Activated CD8-positive, alpha-beta T cell treated with anti-CD3 and anti-CD28 coated beads, Interleukin-2, amount 10 ng/mL, durations not matched to agents 7 days and 5 days (primary cell): ENCODE results near the gene CD79A. TPM values are rescaled to one million over a fixed set of nuclear protein-coding genes. Genes with fewer than 3 reads are reported as not detected.

Experiments used
- ATAC-seq: fragments of 150-1000 bp; cut with Tn5 transposase; one replicate; pipeline ENCODE4 v1.10.0; 2021; ENCODE audit warnings: moderate library complexity
- CTCF ChIA-PET: fragments of 350-600 bp; sonication (Branson Sonifier 250); formaldehyde crosslinking; loops from one replicate; lab custom pipeline; 2021; ENCODE audit warnings: antibody characterized with exemption; lab: Charles Lee
- POLR2A ChIA-PET: fragments of 350-600 bp; sonication (Branson Sonifier 250); formaldehyde crosslinking; loops from one replicate; lab custom pipeline; 2021; ENCODE audit warnings: antibody characterized with exemption; lab: Charles Lee
- DNase-seq: peaks from one replicate; pipeline ENCODE4 v3.0.0-alpha.2; 2020
- H3K27ac Mint-ChIP-seq: one replicate; pipeline ENCODE4 v1.8.0; 2021; ENCODE audit warnings: mild to moderate bottlenecking, mixed read lengths
- H3K27me3 Mint-ChIP-seq: one replicate; pipeline ENCODE4 v1.8.0; 2021; ENCODE audit warnings: low read depth, mixed read lengths
- H3K36me3 Mint-ChIP-seq: one replicate; pipeline ENCODE4 v1.8.0; 2021; ENCODE audit warnings: low read depth, mixed read lengths
- H3K4me1 Mint-ChIP-seq: one replicate; pipeline ENCODE4 v1.8.0; 2021; ENCODE audit warnings: low read depth, mixed read lengths
- H3K4me3 Mint-ChIP-seq: one replicate; pipeline ENCODE4 v1.8.0; 2021; ENCODE audit warnings: mild to moderate bottlenecking, mixed read lengths
- H3K9me3 Mint-ChIP-seq: one replicate; pipeline ENCODE4 v1.8.0; 2022; ENCODE audit warnings: mixed read lengths; ENCODE audit not compliant: insufficient read depth
- total RNA-seq, 2 experiments: library from RNA; stranded (reverse); gene quantifications; one replicate each; pipeline ENCODE4 v1.2.3, GENCODE V29; 2021

CD79A gene
- total RNA-seq, 2 experiments from 2014 or later: 17.4 to 21.5 TPM

GRCh38 chr19:41896581-41896942 is 19.5 kb downstream of the CD79A start:
- Mint-ChIP-seq H3K4me3 (no peak overlapping the region), H3K36me3 (peaks cover 60% of the 10 kb centered on the region)
- POLR2A ChIA-PET: interaction anchor here (1.0 to 1.5 kb wide), 2 partner anchors 11 to 15 kb away, joined by 3 to 5 read pairs; no protein-coding TSS in a partner anchor

DNA sequence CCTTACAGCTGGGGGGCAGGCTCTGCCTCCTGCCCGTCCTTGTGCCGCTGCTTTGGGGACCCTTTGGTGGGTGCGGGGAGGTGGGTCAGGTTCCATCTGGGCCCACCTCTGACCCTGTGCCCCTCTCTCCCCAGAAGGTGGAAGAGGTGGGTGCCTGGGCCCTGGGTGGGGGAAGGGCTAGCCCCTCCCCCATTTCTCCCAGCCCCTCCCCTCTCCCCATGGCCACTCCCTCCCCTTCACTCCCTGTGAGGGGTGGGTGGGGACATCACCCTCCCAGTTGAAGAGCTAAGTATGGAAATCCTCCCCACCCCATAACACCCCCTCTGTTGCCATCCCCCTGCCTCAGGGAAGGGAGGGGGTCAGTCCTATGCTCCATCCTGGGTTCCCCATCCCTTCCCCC is 20.1 kb downstream of the CD79A start:
- no peak overlapping the region for H3K27ac Mint-ChIP-seq
- ChIA-PET POLR2A (no interaction called here), CTCF (interaction anchor here (2.0 kb wide), 1 partner anchor 38 kb away, joined by 4 read pairs; the partner anchor contains the start of gene RPS19)
- peaks cover 53% of the 10 kb centered on the region for H3K4me1 Mint-ChIP-seq
- no peak overlapping the region for H3K4me3 Mint-ChIP-seq
- H3K9me3 Mint-ChIP-seq: no peaks in the 10 kb centered on the region
- peaks cover 62% of the 10 kb centered on the region for H3K36me3 Mint-ChIP-seq
- ATAC-seq (no peak), DNase-seq (no peak)
- no peaks in the 10 kb centered on the region for H3K27me3 Mint-ChIP-seq

More at GRCh38 chr19:41896581-41896942, 19.5 kb downstream of the CD79A start:
- H3K27ac Mint-ChIP-seq: peak overlapping the region; percentile 47
- CTCF ChIA-PET: interaction anchor here (0.7 to 2.0 kb wide), 4 partner anchors 11 to 37 kb away, joined by 3 to 11 read pairs (median 4); partner anchors contain the start of gene RPS19
- peaks cover 53% of the 10 kb centered on the region for H3K4me1 Mint-ChIP-seq
- ATAC-seq (no peak), DNase-seq (no peak)
- no peaks in the 10 kb centered on the region for H3K9me3 Mint-ChIP-seq
- H3K27me3 Mint-ChIP-seq: no peaks in the 10 kb centered on the region

GRCh38 chr19:41897820-41898219 is 20.7 kb downstream of the CD79A start:
- ChIA-PET CTCF (no interaction called here), POLR2A (interaction anchor here (1.1 kb wide), 1 partner anchor 12 kb away, joined by 8 read pairs; no protein-coding TSS in a partner anchor)
- Mint-ChIP-seq H3K36me3 (peaks cover 64% of the 10 kb centered on the region), H3K27ac (peak overlapping the region; percentile 63), H3K4me1 (peaks cover 50% of the 10 kb centered on the region), H3K9me3 (no peaks in the 10 kb centered on the region), H3K4me3 (no peak overlapping the region), H3K27me3 (no peaks in the 10 kb centered on the region)
- no peak for DNase-seq
- no peak for ATAC-seq

DNA sequence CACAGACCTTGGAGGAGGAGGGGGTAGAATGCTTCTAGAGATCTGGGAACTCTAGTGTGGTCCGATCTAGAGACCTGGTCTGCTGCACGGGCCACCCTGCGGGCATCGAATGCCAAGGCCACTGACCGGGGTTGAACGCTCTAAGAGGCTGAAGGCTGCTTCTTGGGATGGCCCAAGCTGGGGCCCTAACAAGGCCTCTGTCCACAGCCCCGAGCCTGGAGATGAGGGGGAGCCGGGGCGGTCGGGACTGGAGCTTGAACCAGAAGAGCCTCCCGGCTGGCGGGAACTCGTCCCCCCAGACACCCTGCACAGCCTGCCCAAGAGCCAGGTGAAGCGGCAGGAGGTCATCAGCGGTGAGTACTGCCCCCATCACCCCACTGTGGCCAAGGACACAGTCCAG is 21.2 kb downstream of the CD79A start:
- peaks cover 46% of the 10 kb centered on the region for H3K4me1 Mint-ChIP-seq

GRCh38 chr19:41901707-41902360 is 24.8 kb downstream of the CD79A start:
- Mint-ChIP-seq H3K27me3 (no peaks in the 10 kb centered on the region), H3K4me3 (no peak overlapping the region), H3K36me3 (peaks cover 74% of the 10 kb centered on the region), H3K27ac (peak overlapping the region; percentile 74), H3K9me3 (no peaks in the 10 kb centered on the region), H3K4me1 (peaks cover 41% of the 10 kb centered on the region)
- no peak for ATAC-seq
- CTCF ChIA-PET: interaction anchor here (1.1 to 2.8 kb wide), 3 partner anchors 14 to 29 kb away, joined by 3 to 8 read pairs (median 6); no protein-coding TSS in a partner anchor
- no peak for DNase-seq
- POLR2A ChIA-PET: interaction anchor here (0.8 to 2.8 kb wide), 8 partner anchors 10 to 33 kb away, joined by 3 to 20 read pairs (median 4); no protein-coding TSS in a partner anchor

More for the DNA sequence above, 21.2 kb downstream of the CD79A start:
- H3K27ac Mint-ChIP-seq: peak overlapping the region; percentile 6
- no peak overlapping the region for H3K4me3 Mint-ChIP-seq
- ATAC-seq (no peak), DNase-seq (no peak)
- CTCF ChIA-PET: no interaction called here
- POLR2A ChIA-PET: interaction anchor here (1.1 kb wide), 1 partner anchor 11 kb away, joined by 8 read pairs; no protein-coding TSS in a partner anchor
- no peaks in the 10 kb centered on the region for H3K9me3 Mint-ChIP-seq
- no peaks in the 10 kb centered on the region for H3K27me3 Mint-ChIP-seq
- peaks cover 64% of the 10 kb centered on the region for H3K36me3 Mint-ChIP-seq

DNA sequence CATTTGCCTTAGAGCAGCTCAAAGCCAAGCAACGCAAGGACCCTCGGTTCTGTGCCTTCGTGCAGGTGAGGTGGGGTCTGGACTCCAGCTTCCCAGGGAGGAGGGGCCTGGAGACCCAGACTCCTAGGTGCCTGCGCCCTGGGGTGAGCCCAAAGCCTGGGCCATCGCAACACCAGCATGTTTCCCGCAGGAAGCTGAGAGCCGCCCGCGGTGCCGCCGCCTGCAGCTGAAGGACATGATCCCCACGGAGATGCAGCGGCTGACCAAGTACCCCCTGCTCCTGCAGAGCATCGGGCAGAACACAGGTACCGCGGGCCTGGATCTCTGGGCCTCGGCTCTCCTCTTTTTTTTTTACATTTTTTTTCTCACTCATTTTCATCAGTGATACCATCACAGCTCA is 25.5 kb downstream of the CD79A start:
- H3K4me1 Mint-ChIP-seq: peaks cover 41% of the 10 kb centered on the region
- DNase-seq (no peak), ATAC-seq (no peak)
- no peaks in the 10 kb centered on the region for H3K27me3 Mint-ChIP-seq
- H3K9me3 Mint-ChIP-seq: no peaks in the 10 kb centered on the region
- H3K36me3 Mint-ChIP-seq: peaks cover 77% of the 10 kb centered on the region
- H3K4me3 Mint-ChIP-seq: no peak overlapping the region
- no peak overlapping the region for H3K27ac Mint-ChIP-seq
- CTCF ChIA-PET: interaction anchor here (1.1 to 2.8 kb wide), 3 partner anchors 16 to 35 kb away, joined by 3 to 8 read pairs (median 3); no protein-coding TSS in a partner anchor
- POLR2A ChIA-PET: interaction anchor here (0.8 to 2.8 kb wide), 6 partner anchors 9 to 34 kb away, joined by 3 to 20 read pairs (median 10); no protein-coding TSS in a partner anchor

DNA sequence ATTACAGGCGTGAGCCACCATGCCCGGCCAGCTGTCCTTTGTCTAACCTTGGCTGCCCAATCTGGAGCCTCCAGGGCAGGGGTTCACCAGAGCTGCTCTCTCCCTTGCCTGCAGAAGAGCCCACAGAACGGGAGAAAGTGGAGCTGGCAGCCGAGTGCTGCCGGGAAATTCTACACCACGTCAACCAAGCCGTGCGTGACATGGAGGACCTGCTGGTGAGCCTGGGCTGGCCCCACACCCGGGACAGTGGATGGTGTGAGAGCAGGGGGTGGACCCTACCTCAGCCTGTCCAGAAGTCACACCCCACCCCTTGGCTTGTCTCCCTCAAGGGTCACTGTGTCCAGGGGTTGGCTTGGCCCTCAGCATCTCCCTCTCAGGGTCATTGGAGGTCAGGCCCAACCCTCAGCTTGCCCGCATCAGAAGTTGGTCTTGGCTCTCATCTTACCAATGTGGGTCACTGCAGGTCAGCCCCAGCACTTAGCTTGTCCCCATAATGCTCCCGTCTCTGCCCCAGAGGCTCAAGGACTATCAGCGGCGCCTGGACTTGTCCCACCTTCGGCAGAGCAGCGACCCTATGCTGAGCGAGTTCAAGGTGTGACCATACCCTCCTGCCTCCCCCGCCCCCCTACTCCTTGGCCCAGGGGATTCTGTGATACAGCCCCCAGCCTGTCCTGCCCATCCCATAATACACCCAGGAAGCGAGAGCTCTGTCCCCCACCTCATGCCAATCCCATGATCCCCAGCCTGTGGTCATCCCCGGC is 26.3 kb downstream of the CD79A start:
- Mint-ChIP-seq H3K27me3 (no peaks in the 10 kb centered on the region), H3K4me3 (no peak overlapping the region), H3K4me1 (peaks cover 37% of the 10 kb centered on the region), H3K36me3 (peaks cover 70% of the 10 kb centered on the region), H3K9me3 (no peaks in the 10 kb centered on the region), H3K27ac (no peak overlapping the region)
- ATAC-seq: no peak
- DNase-seq: no peak
- ChIA-PET CTCF (interaction anchor here (1.0 to 2.8 kb wide), 3 partner anchors 30 to 43 kb away, joined by 3 to 8 read pairs (median 3); no protein-coding TSS in a partner anchor), POLR2A (interaction anchor here (1.8 to 2.8 kb wide), 4 partner anchors 9 to 30 kb away, joined by 6 to 20 read pairs (median 16); no protein-coding TSS in a partner anchor)

DNA sequence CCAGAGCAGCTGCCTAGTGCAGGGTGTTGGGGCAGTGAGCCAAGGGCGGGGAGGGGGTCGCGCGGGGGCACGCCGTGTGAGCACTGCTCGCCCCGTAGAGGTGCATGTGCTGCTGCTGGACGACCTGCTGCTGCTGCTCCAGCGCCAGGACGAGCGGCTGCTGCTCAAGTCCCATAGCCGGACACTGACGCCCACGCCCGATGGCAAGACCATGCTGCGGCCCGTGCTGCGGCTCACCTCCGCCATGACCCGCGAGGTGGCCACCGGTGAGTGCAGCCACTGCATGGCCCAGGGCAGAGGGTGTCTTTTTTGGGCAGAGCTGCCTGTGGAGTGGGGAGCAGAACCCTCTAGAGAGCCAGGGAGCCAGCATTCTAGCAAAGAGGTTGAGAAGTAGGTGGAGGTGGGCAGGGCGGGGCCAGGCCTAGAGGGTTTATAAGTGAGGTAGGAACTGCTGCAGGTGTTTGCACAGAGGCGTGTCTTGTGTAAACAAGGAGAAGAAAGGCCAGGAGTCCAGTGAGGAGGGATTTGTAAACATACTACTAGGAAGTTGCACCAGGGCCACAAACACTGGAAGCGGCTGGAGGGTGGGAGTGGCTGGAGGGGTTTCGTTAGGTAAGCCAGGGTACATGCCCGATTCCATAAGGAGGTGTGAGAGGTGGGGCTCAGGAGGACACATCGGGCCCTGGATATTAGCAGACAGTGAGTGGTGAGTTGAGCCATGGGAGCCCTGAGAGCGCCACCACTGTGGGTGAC is 27.2 kb downstream of the CD79A start:
- peaks cover 66% of the 10 kb centered on the region for H3K36me3 Mint-ChIP-seq
- H3K4me1 Mint-ChIP-seq: peaks cover 34% of the 10 kb centered on the region
- no peaks in the 10 kb centered on the region for H3K9me3 Mint-ChIP-seq
- ChIA-PET CTCF (interaction anchor here (1.0 to 1.5 kb wide), 2 partner anchors 33 to 42 kb away, joined by 3 read pairs; no protein-coding TSS in a partner anchor), POLR2A (interaction anchor here (1.8 kb wide), 1 partner anchor 31 kb away, joined by 6 read pairs; no protein-coding TSS in a partner anchor)
- peak overlapping the region; percentile 26 for H3K27ac Mint-ChIP-seq
- ATAC-seq: no peak
- no peak overlapping the region for H3K4me3 Mint-ChIP-seq
- no peaks in the 10 kb centered on the region for H3K27me3 Mint-ChIP-seq
- DNase-seq: no peak

DNA sequence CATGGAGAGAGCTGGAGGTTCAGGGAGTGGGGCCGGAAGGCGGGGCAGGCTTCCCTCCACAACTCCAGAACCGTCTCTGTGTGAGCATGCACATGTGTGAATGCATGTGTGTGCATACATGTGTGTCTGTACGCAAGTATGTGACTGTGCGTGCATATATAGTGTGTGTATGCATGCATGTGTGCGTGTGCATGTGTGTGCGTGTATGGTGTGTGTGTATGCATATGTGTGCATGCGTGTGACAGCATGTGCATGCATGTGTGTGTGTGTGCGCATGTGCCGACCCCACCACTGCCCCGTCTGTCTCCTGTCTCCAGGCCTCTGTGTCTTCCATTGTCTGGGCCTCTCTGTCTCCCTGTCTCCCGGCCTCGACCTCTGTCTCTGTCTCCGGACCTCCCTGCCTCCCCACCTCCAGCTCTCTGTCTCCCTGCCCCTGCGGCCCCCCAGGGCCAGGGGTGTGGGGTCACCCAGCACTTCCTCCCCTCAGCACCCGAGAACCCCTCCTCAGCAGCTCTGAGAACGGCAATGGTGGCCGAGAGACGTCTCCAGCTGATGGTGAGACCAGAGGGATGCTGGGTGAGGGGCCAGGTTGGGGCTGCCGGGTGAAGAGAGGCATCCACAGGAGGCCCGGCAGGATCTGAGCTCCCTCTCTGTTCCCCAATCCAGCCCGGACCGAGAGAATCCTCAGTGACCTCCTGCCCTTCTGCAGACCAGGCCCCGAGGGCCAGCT is 28.4 kb downstream of the CD79A start:
- DNase-seq (no peak), ATAC-seq (no peak)
- peaks cover 29% of the 10 kb centered on the region for H3K4me1 Mint-ChIP-seq
- POLR2A ChIA-PET: interaction anchor here (0.6 to 1.5 kb wide), 2 partner anchors 16 to 171 kb away, joined by 3 to 4 read pairs; no protein-coding TSS in a partner anchor
- CTCF ChIA-PET: no interaction called here
- no peaks in the 10 kb centered on the region for H3K27me3 Mint-ChIP-seq
- no peak overlapping the region for H3K4me3 Mint-ChIP-seq
- H3K27ac Mint-ChIP-seq: peak overlapping the region; percentile 46
- H3K36me3 Mint-ChIP-seq: peaks cover 58% of the 10 kb centered on the region
- H3K9me3 Mint-ChIP-seq: no peaks in the 10 kb centered on the region

DNA sequence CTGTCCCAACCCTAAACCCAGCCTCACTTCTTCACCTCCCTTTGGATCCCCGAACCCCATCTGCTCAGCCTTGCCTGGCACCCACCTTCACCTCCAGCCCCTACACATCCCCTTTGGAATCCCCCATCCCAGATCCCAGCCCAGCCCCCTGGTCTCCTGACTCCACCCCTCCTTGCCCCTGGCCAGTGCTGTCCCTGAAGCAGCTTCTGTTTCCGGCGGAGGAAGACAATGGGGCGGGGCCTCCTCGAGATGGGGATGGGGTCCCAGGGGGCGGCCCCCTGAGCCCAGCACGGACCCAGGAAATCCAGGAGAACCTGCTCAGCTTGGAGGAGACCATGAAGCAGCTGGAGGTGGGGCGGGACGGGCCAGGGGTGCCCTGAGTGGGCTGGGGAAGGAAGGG is 29.2 kb downstream of the CD79A start:
- no peak overlapping the region for H3K4me3 Mint-ChIP-seq
- ChIA-PET POLR2A (interaction anchor here (1.5 kb wide), 1 partner anchor 17 kb away, joined by 4 read pairs; no protein-coding TSS in a partner anchor), CTCF (no interaction called here)
- DNase-seq (no peak), ATAC-seq (no peak)
- H3K4me1 Mint-ChIP-seq: peaks cover 25% of the 10 kb centered on the region
- H3K27ac Mint-ChIP-seq: peak overlapping the region; percentile 23
- H3K9me3 Mint-ChIP-seq: no peaks in the 10 kb centered on the region
- H3K36me3 Mint-ChIP-seq: peaks cover 59% of the 10 kb centered on the region
- H3K27me3 Mint-ChIP-seq: no peaks in the 10 kb centered on the region
